Neural progenitor cell (in vitro differentiated cells): ENCODE data around the gene BMP8B. TPM values are rescaled to one million over a fixed set of nuclear protein-coding genes. Genes with fewer than 3 reads are reported as not detected.
A peak's percentile ranks its signal among the peaks of the same experiment; 100 is the strongest.

ENCODE experiments used
- DNase-seq: peaks from one replicate; pipeline ENCODE4 v3.0.0-alpha.2; 2016; ENCODE audit warnings: low spot score
- H2AFZ ChIP-seq: fragments of 200-600 bp; sonication (generic); replicated peaks from 2 replicates; pipeline ENCODE4 v1.6.1; 2016; ENCODE audit warnings: antibody characterized with exemption
- H3F3A ChIP-seq: fragments of 200-600 bp; sonication (generic); 2 replicates; pipeline ENCODE4 v1.6.1; 2016; ENCODE audit warnings: antibody characterized with exemption, low read depth
- H3K27ac ChIP-seq: fragments of 200-600 bp; sonication (generic); 2 replicates; pipeline ENCODE4 v1.5.1; 2016; ENCODE audit warnings: mild to moderate bottlenecking
- H3K27me3 ChIP-seq: fragments of 200-600 bp; sonication (generic); 2 replicates; pipeline ENCODE4 v1.6.1; 2016; ENCODE audit warnings: mild to moderate bottlenecking, moderate library complexity
- H3K36me3 ChIP-seq: fragments of 200-600 bp; sonication (generic); 2 replicates; pipeline ENCODE4 v1.5.1; 2016
- H3K4me1 ChIP-seq: fragments of 200-600 bp; sonication (generic); 2 replicates; pipeline ENCODE4 v1.6.1; 2016; ENCODE audit warnings: mixed run types
- H3K4me2 ChIP-seq: fragments of 200-600 bp; sonication (generic); 2 replicates; pipeline ENCODE4 v1.6.1; 2016
- H3K4me3 ChIP-seq: fragments of 200-600 bp; sonication (generic); 2 replicates; pipeline ENCODE4 v1.5.1; 2016
- H3K79me2 ChIP-seq: fragments of 200-600 bp; sonication (generic); 2 replicates; pipeline ENCODE4 v1.6.1; 2016; ENCODE audit warnings: low read depth
- H3K9ac ChIP-seq: fragments of 200-600 bp; sonication (generic); 2 replicates; pipeline ENCODE4 v1.6.1; 2016
- H3K9me3 ChIP-seq: fragments of 200-600 bp; sonication (generic); 2 replicates; pipeline ENCODE4 v1.5.1; 2016; ENCODE audit warnings: low read depth
- H4K20me1 ChIP-seq: fragments of 200-600 bp; sonication (generic); 2 replicates; pipeline ENCODE4 v1.6.1; 2016; ENCODE audit warnings: low read depth
- H3K27ac Mint-ChIP-seq: 3 replicates; pipeline ENCODE4 v1.8.0; 2021; ENCODE audit warnings: mixed read lengths
- H3K27me3 Mint-ChIP-seq: 2 replicates; pipeline ENCODE4 v1.8.0; 2022; ENCODE audit warnings: low read depth, mild to moderate bottlenecking, inconsistent platforms, moderate library complexity, mixed read lengths; ENCODE audit not compliant: insufficient read depth
- H3K36me3 Mint-ChIP-seq: 3 replicates; pipeline ENCODE4 v1.8.0; 2021; ENCODE audit warnings: mixed read lengths
- H3K4me1 Mint-ChIP-seq: 3 replicates; pipeline ENCODE4 v1.8.0; 2021; ENCODE audit warnings: mixed read lengths
- H3K4me3 Mint-ChIP-seq: 3 replicates; pipeline ENCODE4 v1.8.0; 2021; ENCODE audit warnings: mild to moderate bottlenecking, moderate library complexity, mixed read lengths
- H3K9me3 Mint-ChIP-seq: 3 replicates; pipeline ENCODE4 v1.8.0; 2020; ENCODE audit warnings: mixed read lengths
- CTCF ChIP-seq: fragments of 200-600 bp; sonication (generic); IDR thresholded peaks from 2 replicates; pipeline ENCODE4 v1.5.1; 2017; ENCODE audit warnings: antibody characterized with exemption, mild to moderate bottlenecking
- EZH2 ChIP-seq: fragments of 200-600 bp; sonication (generic); IDR thresholded peaks from 2 replicates; pipeline ENCODE4 v1.6.1; 2017; ENCODE audit warnings: antibody characterized with exemption, mild to moderate bottlenecking, moderate library complexity
- EZH2phosphoT487 ChIP-seq: fragments of 200-600 bp; sonication (generic); IDR thresholded peaks from 2 replicates; pipeline ENCODE4 v1.6.1; 2017; ENCODE audit warnings: antibody characterized with exemption
- total RNA-seq: library from RNA; depleted of rRNA; stranded (reverse); fragments of >200 nt; gene quantifications from 2 replicates; pipeline ENCODE4 v1.2.3, GENCODE V29; 2015; ENCODE audit warnings: low replicate concordance

Gene BMP8B
- total RNA-seq, 1 donor from 2014 or later, result 0.24 TPM

DNA sequence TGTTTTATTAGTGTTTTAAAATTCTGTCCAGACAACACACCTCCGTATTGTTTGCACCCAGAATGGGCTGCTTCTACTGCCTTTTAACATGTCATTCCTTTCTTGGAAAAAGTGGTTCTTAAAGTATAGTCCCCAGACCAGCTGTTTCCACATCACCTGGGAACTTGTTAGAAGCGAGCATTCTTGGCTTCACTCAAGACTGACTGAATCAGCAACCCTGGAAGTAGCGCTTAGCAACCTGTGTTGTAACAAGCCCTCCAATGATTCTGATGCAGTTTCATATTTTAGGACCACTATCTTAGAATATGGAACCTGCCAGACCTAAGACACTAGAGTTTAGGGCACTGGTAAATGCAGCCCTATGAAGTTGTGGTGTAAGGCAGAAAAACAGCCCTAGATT lies 55.9 kb downstream of the BMP8B start:
- Histone ChIP-seq H2AFZ (no peak overlapping the region), H3F3A (no peaks in the 10 kb centered on the region), H3K4me1 (no peaks in the 10 kb centered on the region), H3K36me3 (no peaks in the 10 kb centered on the region), H4K20me1 (no peaks in the 10 kb centered on the region), H3K4me3 (no peak overlapping the region), H3K9me3 (no peaks in the 10 kb centered on the region), H3K4me2 (no peak overlapping the region), H3K9ac (no peak overlapping the region), H3K27me3 (peaks cover 100% of the 10 kb centered on the region), H3K79me2 (no peaks in the 10 kb centered on the region), H3K27ac (no peak overlapping the region)
- Mint-ChIP-seq H3K36me3 (no peaks in the 10 kb centered on the region), H3K4me3 (no peak overlapping the region), H3K27ac (no peak overlapping the region), H3K9me3 (no peaks in the 10 kb centered on the region), H3K27me3 (peaks cover 26% of the 10 kb centered on the region), H3K4me1 (peaks cover 3% of the 10 kb centered on the region)
- no peak for DNase-seq
- TF ChIP-seq EZH2, result no peak
- no peak for TF ChIP-seq CTCF
- no peak for TF ChIP-seq EZH2phosphoT487

DNA sequence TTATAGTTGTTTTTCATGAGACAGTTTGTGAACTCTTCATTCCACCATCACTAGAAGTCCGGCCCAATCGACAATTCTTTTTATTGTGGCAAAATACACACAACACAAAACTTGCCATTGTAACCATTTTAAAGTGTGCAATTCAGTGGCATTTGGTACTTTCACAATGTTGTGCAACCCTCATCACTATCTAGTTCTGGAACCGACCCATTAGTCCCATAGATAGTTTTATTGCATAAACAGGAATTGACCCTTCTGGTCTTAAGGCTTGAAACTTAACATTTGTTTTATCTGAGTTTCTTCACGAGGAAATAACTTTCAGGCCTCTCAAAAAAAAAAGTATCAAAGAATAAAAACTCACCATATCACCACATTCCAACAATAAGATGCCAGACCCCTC lies 58.8 kb downstream of the BMP8B start:
- H3K27me3 ChIP-seq, result peaks cover 100% of the 10 kb centered on the region
- H3K4me2 ChIP-seq, result no peak overlapping the region
- TF ChIP-seq EZH2phosphoT487 (no peak), EZH2 (no peak), CTCF (no peak)
- H3K9me3 ChIP-seq, result no peaks in the 10 kb centered on the region
- no peak overlapping the region for H3K4me3 ChIP-seq
- Mint-ChIP-seq H3K9me3 (no peaks in the 10 kb centered on the region), H3K27ac (no peak overlapping the region), H3K4me3 (no peak overlapping the region), H3K4me1 (peaks cover 3% of the 10 kb centered on the region), H3K36me3 (no peaks in the 10 kb centered on the region), H3K27me3 (peaks cover 35% of the 10 kb centered on the region)
- no peak overlapping the region for H3K9ac ChIP-seq
- H3F3A ChIP-seq, result no peaks in the 10 kb centered on the region
- no peaks in the 10 kb centered on the region for H3K79me2 ChIP-seq
- no peak for DNase-seq
- no peaks in the 10 kb centered on the region for H3K36me3 ChIP-seq
- no peaks in the 10 kb centered on the region for H4K20me1 ChIP-seq
- H2AFZ ChIP-seq, result no peak overlapping the region
- no peaks in the 10 kb centered on the region for H3K4me1 ChIP-seq
- no peak overlapping the region for H3K27ac ChIP-seq

GRCh38 chr1:39729030-39729429 lies 59.6 kb downstream of the BMP8B start:
- Histone ChIP-seq H2AFZ (peak overlapping the region; percentile 6), H3K79me2 (no peaks in the 10 kb centered on the region), H3K4me2 (no peak overlapping the region), H3K36me3 (no peaks in the 10 kb centered on the region), H3K4me1 (no peaks in the 10 kb centered on the region), H3K27ac (no peak overlapping the region), H3K27me3 (peaks cover 100% of the 10 kb centered on the region), H3K9ac (no peak overlapping the region), H4K20me1 (no peaks in the 10 kb centered on the region), H3K4me3 (no peak overlapping the region), H3K9me3 (no peaks in the 10 kb centered on the region), H3F3A (no peaks in the 10 kb centered on the region)
- Mint-ChIP-seq H3K9me3 (no peaks in the 10 kb centered on the region), H3K27me3 (peaks cover 37% of the 10 kb centered on the region), H3K36me3 (no peaks in the 10 kb centered on the region), H3K4me3 (no peak overlapping the region), H3K27ac (no peak overlapping the region), H3K4me1 (peaks cover 3% of the 10 kb centered on the region)
- TF ChIP-seq EZH2 (no peak), CTCF (no peak), EZH2phosphoT487 (no peak)
- DNase-seq, result no peak

GRCh38 chr1:39727932-39728317 lies 60.7 kb downstream of the BMP8B start:
- H3K4me3 ChIP-seq, result no peak overlapping the region
- no peaks in the 10 kb centered on the region for H3K4me1 Mint-ChIP-seq
- no peaks in the 10 kb centered on the region for H4K20me1 ChIP-seq
- H3F3A ChIP-seq, result no peaks in the 10 kb centered on the region
- DNase-seq, result no peak
- H3K36me3 Mint-ChIP-seq, result no peaks in the 10 kb centered on the region
- no peaks in the 10 kb centered on the region for H3K79me2 ChIP-seq
- peaks cover 38% of the 10 kb centered on the region for H3K27me3 Mint-ChIP-seq
- no peaks in the 10 kb centered on the region for H3K36me3 ChIP-seq
- no peaks in the 10 kb centered on the region for H3K9me3 Mint-ChIP-seq
- H3K4me1 ChIP-seq, result no peaks in the 10 kb centered on the region
- H3K9me3 ChIP-seq, result no peaks in the 10 kb centered on the region
- no peak overlapping the region for H3K4me3 Mint-ChIP-seq
- no peak for TF ChIP-seq EZH2
- TF ChIP-seq EZH2phosphoT487, result no peak
- TF ChIP-seq CTCF, result no peak
- no peak overlapping the region for H2AFZ ChIP-seq
- H3K4me2 ChIP-seq, result no peak overlapping the region
- peaks cover 100% of the 10 kb centered on the region for H3K27me3 ChIP-seq
- H3K9ac ChIP-seq, result no peak overlapping the region
- no peak overlapping the region for H3K27ac ChIP-seq
- H3K27ac Mint-ChIP-seq, result no peak overlapping the region
